AG20443 (cell line): ENCODE results near the gene KAZN.

ENCODE experiments used
- DNase-seq: peaks from one replicate; pipeline ENCODE4 v3.0.0; 2012; ENCODE audit warnings: low spot score, mixed read lengths

KAZN gene

GRCh38 chr1:14590411-14591180, 7.9 kb upstream of the KAZN start:
- DNase-seq: no peak

- DNase-seq: no peak
These were observed 6.9 kb upstream of the KAZN start for GRCh38 chr1:14591600-14591999.

- no peak for DNase-seq
These were observed 6.4 kb upstream of the KAZN start for GRCh38 chr1:14592004-14592631.

- no peak for DNase-seq
These were observed 5.2 kb upstream of the KAZN start for GRCh38 chr1:14593302-14593701.

- DNase-seq: no peak
These were observed 4.4 kb upstream of the KAZN start for GRCh38 chr1:14594045-14594444.

GRCh38 chr1:14596591-14596990, 1.9 kb upstream of the KAZN start:
- no peak for DNase-seq

- DNase-seq: peak; percentile 22
These were observed 1.0 kb upstream of the KAZN start for GRCh38 chr1:14597343-14598006.

- peak; percentile 20 for DNase-seq
These were observed 433 bp upstream of the KAZN start for GRCh38 chr1:14598007-14598497.

GRCh38 chr1:14599183-14599791, 802 bp downstream of the KAZN start:
- peak; percentile 37 for DNase-seq

GRCh38 chr1:14599800-14600199, 1.3 kb downstream of the KAZN start:
- no peak for DNase-seq

- no peak for DNase-seq
These were observed 2.1 kb downstream of the KAZN start for GRCh38 chr1:14600405-14601112.

GRCh38 chr1:14602136-14602535, 3.7 kb downstream of the KAZN start:
- DNase-seq: peak; percentile 58

GRCh38 chr1:14603645-14604044, 5.2 kb downstream of the KAZN start:
- no peak for DNase-seq

GRCh38 chr1:14604414-14604813, 5.9 kb downstream of the KAZN start:
- no peak for DNase-seq

GRCh38 chr1:14605945-14606344, 7.5 kb downstream of the KAZN start:
- no peak for DNase-seq

- DNase-seq: no peak
These were observed 8.1 kb downstream of the KAZN start for GRCh38 chr1:14606632-14607031.

- no peak for DNase-seq
These were observed 8.8 kb downstream of the KAZN start for GRCh38 chr1:14607295-14607694.

- no peak for DNase-seq
These were observed 9.8 kb downstream of the KAZN start for GRCh38 chr1:14608308-14608707.

GRCh38 chr1:14610761-14611160, 12.3 kb downstream of the KAZN start:
- DNase-seq: no peak

GRCh38 chr1:14611792-14612191, 13.3 kb downstream of the KAZN start:
- no peak for DNase-seq

GRCh38 chr1:14612256-14612655, 13.8 kb downstream of the KAZN start:
- no peak for DNase-seq

GRCh38 chr1:14613926-14614325, 15.4 kb downstream of the KAZN start:
- DNase-seq: no peak
